GM23338 (cell line): ENCODE data around the gene FIGN. TPM values are rescaled to one million over a fixed set of nuclear protein-coding genes. Genes with fewer than 3 reads are reported as not detected.

ENCODE experiments used
- ATAC-seq: fragments of 200-7000 bp; cut with Tn5 transposase; 3 replicates; pipeline ENCODE4 v1.9.1; 2020
- DNase-seq: peaks from one replicate; pipeline ENCODE4 v3.0.0-alpha.2; 2015; ENCODE audit warnings: low spot score
- H2AFZ ChIP-seq: fragments of 200-600 bp; sonication (generic); 2 replicates; pipeline ENCODE4 v1.8.0; 2016; ENCODE audit warnings: antibody characterized with exemption, mild to moderate bottlenecking, moderate library complexity
- H3F3A ChIP-seq: fragments of 200-600 bp; sonication (generic); replicated peaks from 2 replicates; pipeline ENCODE4 v1.8.0; 2017; ENCODE audit warnings: antibody characterized with exemption, mixed run types, low read depth
- H3K27ac ChIP-seq: fragments of 200-600 bp; sonication (generic); 2 replicates; pipeline ENCODE4 v1.6.1; 2016; ENCODE audit warnings: low read depth
- H3K27me3 ChIP-seq: fragments of 200-600 bp; sonication (generic); 2 replicates; pipeline ENCODE4 v1.8.0; 2016; ENCODE audit warnings: mild to moderate bottlenecking, mixed run types, moderate library complexity; ENCODE audit not compliant: insufficient read depth
- H3K36me3 ChIP-seq: fragments of 200-600 bp; sonication (generic); 2 replicates; pipeline ENCODE4 v1.8.0; 2016; ENCODE audit warnings: mild to moderate bottlenecking; ENCODE audit not compliant: insufficient read depth
- H3K4me1 ChIP-seq: fragments of 200-600 bp; sonication (generic); 2 replicates; pipeline ENCODE4 v1.8.0; 2016; ENCODE audit warnings: mild to moderate bottlenecking, moderate library complexity; ENCODE audit not compliant: insufficient read depth
- H3K4me2 ChIP-seq: fragments of 200-600 bp; sonication (generic); 2 replicates; pipeline ENCODE4 v1.7.1; 2017; ENCODE audit warnings: mixed run types
- H3K4me3 ChIP-seq: fragments of 200-600 bp; sonication (generic); 2 replicates; pipeline ENCODE4 v1.6.1; 2016; ENCODE audit warnings: mixed run types
- H3K79me2 ChIP-seq: fragments of 200-600 bp; sonication (generic); replicated peaks from 2 replicates; pipeline ENCODE4 v1.8.0; 2017; ENCODE audit warnings: mild to moderate bottlenecking; ENCODE audit not compliant: insufficient read depth
- H3K9me2 ChIP-seq: fragments of 200-600 bp; sonication (generic); 2 replicates; pipeline ENCODE4 v1.8.0; 2017; ENCODE audit not compliant: insufficient read depth
- H4K20me1 ChIP-seq: fragments of 200-600 bp; sonication (generic); replicated peaks from 2 replicates; pipeline ENCODE4 v1.8.0; 2017; ENCODE audit warnings: mild to moderate bottlenecking; ENCODE audit not compliant: insufficient read depth
- H3K27ac Mint-ChIP-seq: 2 replicates; pipeline ENCODE4 v1.8.0; 2020; ENCODE audit warnings: inconsistent platforms, mild to moderate bottlenecking, moderate library complexity, mixed read lengths
- H3K27me3 Mint-ChIP-seq: 3 replicates; pipeline ENCODE4 v1.8.0; 2022; ENCODE audit warnings: low read depth, mild to moderate bottlenecking, moderate library complexity, mixed read lengths, inconsistent platforms; ENCODE audit not compliant: insufficient read depth, poor library complexity
- H3K36me3 Mint-ChIP-seq: 3 replicates; pipeline ENCODE4 v1.8.0; 2021; ENCODE audit warnings: low read depth, mild to moderate bottlenecking, inconsistent platforms, moderate library complexity, mixed read lengths
- H3K4me1 Mint-ChIP-seq: 3 replicates; pipeline ENCODE4 v1.8.0; 2020; ENCODE audit warnings: mild to moderate bottlenecking, inconsistent platforms, mixed read lengths
- H3K4me3 Mint-ChIP-seq: 3 replicates; pipeline ENCODE4 v1.8.0; 2021; ENCODE audit warnings: moderate library complexity, mild to moderate bottlenecking, inconsistent platforms, mixed read lengths
- H3K9me3 Mint-ChIP-seq: 3 replicates; pipeline ENCODE4 v1.8.0; 2020; ENCODE audit warnings: moderate library complexity, mild to moderate bottlenecking, inconsistent platforms, mixed read lengths
- CREB1 ChIP-seq: fragments of 250-450 bp; sonication (Bioruptor Pico); IDR thresholded peaks from 2 replicates; pipeline ENCODE4 v1.5.0; 2020; ENCODE audit warnings: low read depth, mild to moderate bottlenecking, moderate library complexity
- CTCF ChIP-seq, 2 experiments: fragments of 200-600 bp in 1 of 2; sonication (generic) in 1 of 2; conservative IDR thresholded peaks; 2 replicates each; pipeline versions ENCODE4 v1.5.1 to v1.6.1; 2016 to 2017; ENCODE audit warnings: antibody characterized with exemption in 2 of 2, low read depth in 2 of 2, mild to moderate bottlenecking in 2 of 2, moderate library complexity in 1 of 2
- ETS1 ChIP-seq: IDR thresholded peaks from 2 replicates; pipeline ENCODE4 v1.6.1; 2016; ENCODE audit warnings: antibody characterized with exemption
- EZH2 ChIP-seq: fragments of 200-600 bp; sonication (generic); IDR thresholded peaks from one replicate; pipeline ENCODE4 v1.8.0; 2017; ENCODE audit warnings: antibody characterized with exemption, mild to moderate bottlenecking, low read depth; ENCODE audit not compliant: unreplicated experiment
- EZH2phosphoT487 ChIP-seq: fragments of 200-600 bp; sonication (generic); IDR thresholded peaks from one replicate; pipeline ENCODE4 v1.8.1; 2018; ENCODE audit warnings: antibody characterized with exemption; ENCODE audit not compliant: unreplicated experiment
- JUNB ChIP-seq: IDR thresholded peaks from one replicate; pipeline ENCODE4 v1.6.1; 2016; ENCODE audit warnings: antibody characterized with exemption; ENCODE audit not compliant: unreplicated experiment
- NANOG ChIP-seq: IDR thresholded peaks from 2 replicates; pipeline ENCODE4 v1.6.1; 2016; ENCODE audit warnings: antibody characterized with exemption, borderline replicate concordance
- POLR2AphosphoS5 ChIP-seq: IDR thresholded peaks from 2 replicates; pipeline ENCODE4 v1.6.1; 2016; ENCODE audit warnings: antibody characterized with exemption, low read depth
- REST ChIP-seq: IDR thresholded peaks from one replicate; pipeline ENCODE4 v1.6.1; 2018; ENCODE audit warnings: antibody characterized with exemption; ENCODE audit not compliant: unreplicated experiment
- ZNF114 ChIP-seq: fragments of 250-450 bp; sonication (Bioruptor Pico); IDR thresholded peaks from 2 replicates; pipeline ENCODE4 v1.5.0; 2020; ENCODE audit warnings: mild to moderate bottlenecking, moderate library complexity
- ZNF331 ChIP-seq: fragments of 250-450 bp; sonication (Bioruptor Pico); IDR thresholded peaks from 2 replicates; pipeline ENCODE4 v1.5.0; 2020; ENCODE audit warnings: low read depth, mild to moderate bottlenecking, moderate library complexity
- ZNF462 ChIP-seq: fragments of 250-450 bp; sonication (Bioruptor Pico); IDR thresholded peaks from 2 replicates; pipeline ENCODE4 v1.5.0; 2020; ENCODE audit warnings: mild to moderate bottlenecking, moderate library complexity
- polyA plus RNA-seq: library from polyadenylated mRNA; unstranded; fragments of >200 nt; fragmentation: Nextera tagmentation; extraction: Ambion mirVana; gene quantifications from 2 replicates; pipeline ENCODE4 v1.2.1, GENCODE V29; 2016
- total RNA-seq: library from RNA; depleted of rRNA; stranded (reverse); fragments of >200 nt; shearing (Covaris generic); gene quantifications from 2 replicates; pipeline ENCODE4 v1.2.3, GENCODE V29; 2014

FIGN gene
- total and polyA plus RNA-seq, 2 experiments from 2014 or later, result 17.2 to 23.6 TPM

GRCh38 chr2:163732727-163733126, 3.1 kb downstream of the FIGN start:
- Histone ChIP-seq H3K4me2 (0 out of 2 replicates have a peak overlapping the region, but pooled peaks have one; percentile 88), H3K4me1 (peaks cover 41% of the 10 kb centered on the region), H3K27ac (no peak overlapping the region), H3K79me2 (peaks cover 78% of the 10 kb centered on the region), H4K20me1 (no peaks in the 10 kb centered on the region), H2AFZ (no peak overlapping the region), H3K9me2 (no peaks in the 10 kb centered on the region), H3K4me3 (no peak overlapping the region), H3K27me3 (no peaks in the 10 kb centered on the region), H3F3A (no peaks in the 10 kb centered on the region), H3K36me3 (no peaks in the 10 kb centered on the region)
- DNase-seq (no peak), ATAC-seq (no peak)
- TF ChIP-seq CTCF (conservative IDR thresholded peaks at IDR 0.05; ENCODE audit: low read depth in 2 of 2) (no peak), ZNF331 (CRISPR knock-in tag) (no peak), ETS1 (no peak), CREB1 (no peak), POLR2AphosphoS5 (no peak), NANOG (no peak), REST (no peak), ZNF462 (no peak), EZH2phosphoT487 (no peak), ZNF114 (CRISPR knock-in tag) (no peak), EZH2 (no peak), JUNB (no peak)
- peak overlapping the region; percentile 51; the same call in 1 of the 2 replicates for H3K27ac Mint-ChIP-seq
- no peaks in the 10 kb centered on the region for H3K36me3 Mint-ChIP-seq
- peaks cover 3% of the 10 kb centered on the region for H3K27me3 Mint-ChIP-seq
- peaks cover 51% of the 10 kb centered on the region for H3K4me1 Mint-ChIP-seq
- no peak overlapping the region for H3K4me3 Mint-ChIP-seq
- H3K9me3 Mint-ChIP-seq, result no peaks in the 10 kb centered on the region
